H9 (cell line): ENCODE measurements around the gene ZC3H8. TPM values are rescaled to one million over a fixed set of nuclear protein-coding genes. Genes with fewer than 3 reads are reported as not detected.

Experiments
- DNase-seq: peaks from one replicate; pipeline ENCODE4 v3.0.0-alpha.2; 2017
- H2AFZ ChIP-seq: one replicate; pipeline ENCODE4 v1.6.1; 2013; ENCODE audit warnings: mild to moderate bottlenecking, low read length, control low read depth, moderate library complexity
- H2AK5ac ChIP-seq: 2 replicates; pipeline ENCODE4 v1.6.1; 2013; ENCODE audit warnings: low read length, control low read depth, mixed read lengths; ENCODE audit not compliant: insufficient read length
- H2BK120ac ChIP-seq: one replicate; pipeline ENCODE4 v1.6.1; 2013; ENCODE audit warnings: low read depth, mild to moderate bottlenecking, low read length, control low read depth, inconsistent platforms; ENCODE audit not compliant: poor library complexity, severe bottlenecking
- H2BK12ac ChIP-seq: 2 replicates; pipeline ENCODE4 v1.6.1; 2013; ENCODE audit warnings: low read length, control low read depth, mixed read lengths, low read depth; ENCODE audit not compliant: insufficient read length
- H2BK15ac ChIP-seq: 2 replicates; pipeline ENCODE4 v1.6.1; 2013; ENCODE audit warnings: low read depth, low read length, control low read depth
- H2BK20ac ChIP-seq: one replicate; pipeline ENCODE4 v1.6.1; 2013; ENCODE audit warnings: low read depth, mild to moderate bottlenecking, low read length, control low read depth, inconsistent platforms; ENCODE audit not compliant: poor library complexity, severe bottlenecking
- H2BK5ac ChIP-seq: 2 replicates; pipeline ENCODE4 v1.6.1; 2013; ENCODE audit warnings: low read length, control low read depth, mixed read lengths; ENCODE audit not compliant: insufficient read length
- H3K14ac ChIP-seq: 2 replicates; pipeline ENCODE4 v1.6.1; 2013; ENCODE audit warnings: low read length, control low read depth; ENCODE audit not compliant: insufficient read depth
- H3K18ac ChIP-seq: 2 replicates; pipeline ENCODE4 v1.6.1; 2013; ENCODE audit warnings: low read depth, mild to moderate bottlenecking, mixed read lengths, low read length, control low read depth; ENCODE audit not compliant: insufficient read length
- H3K23ac ChIP-seq: 2 replicates; pipeline ENCODE4 v1.6.1; 2013; ENCODE audit warnings: low read length, control low read depth, mixed read lengths, low read depth; ENCODE audit not compliant: insufficient read length
- H3K23me2 ChIP-seq: 2 replicates; pipeline ENCODE4 v1.6.1; 2013; ENCODE audit warnings: low read depth, mild to moderate bottlenecking, mixed read lengths, low read length, control low read depth; ENCODE audit not compliant: insufficient read length, poor library complexity, severe bottlenecking
- H3K27ac ChIP-seq: 2 replicates; pipeline ENCODE4 v1.5.1; 2013; ENCODE audit warnings: low read length, control low read depth, mixed read lengths, low read depth; ENCODE audit not compliant: insufficient read length
- H3K27me3 ChIP-seq: 2 replicates; pipeline ENCODE4 v1.6.1; 2013; ENCODE audit warnings: low read length, control low read depth, inconsistent platforms; ENCODE audit not compliant: insufficient read depth
- H3K4ac ChIP-seq: 2 replicates; pipeline ENCODE4 v1.6.1; 2013; ENCODE audit warnings: low read depth, mild to moderate bottlenecking, control low read depth, inconsistent platforms, low read length, moderate library complexity
- H3K4me1 ChIP-seq: 2 replicates; pipeline ENCODE4 v1.6.1; 2013; ENCODE audit warnings: low read length, control low read depth, inconsistent platforms; ENCODE audit not compliant: insufficient read depth
- H3K4me2 ChIP-seq: 2 replicates; pipeline ENCODE4 v1.6.1; 2013; ENCODE audit warnings: low read length, control low read depth, mixed read lengths; ENCODE audit not compliant: insufficient read length, insufficient read depth
- H3K56ac ChIP-seq: 2 replicates; pipeline ENCODE4 v1.6.1; 2013; ENCODE audit warnings: low read depth, mild to moderate bottlenecking, mixed read lengths, low read length, control low read depth; ENCODE audit not compliant: insufficient read length
- H3K79me1 ChIP-seq: 2 replicates; pipeline ENCODE4 v1.6.1; 2013; ENCODE audit warnings: low read depth, mild to moderate bottlenecking, moderate library complexity, low read length, control low read depth, inconsistent platforms; ENCODE audit not compliant: insufficient read depth, poor library complexity, severe bottlenecking
- H3K79me2 ChIP-seq: 2 replicates; pipeline ENCODE4 v1.6.1; 2013; ENCODE audit warnings: low read length, control low read depth, inconsistent platforms; ENCODE audit not compliant: insufficient read depth
- H3K9ac ChIP-seq: 2 replicates; pipeline ENCODE4 v1.6.1; 2013; ENCODE audit warnings: low read length, control low read depth, mixed read lengths; ENCODE audit not compliant: insufficient read length; ENCODE audit errors: extremely low read depth
- H3K9me3 ChIP-seq: one replicate; pipeline ENCODE4 v1.6.1; 2013; ENCODE audit warnings: low read depth, low read length, inconsistent platforms; ENCODE audit not compliant: control insufficient read depth
- H3T11ph ChIP-seq: one replicate; pipeline ENCODE4 v1.6.1; 2013; ENCODE audit warnings: mild to moderate bottlenecking, low read length, control low read depth, inconsistent platforms
- H4K20me1 ChIP-seq: one replicate; pipeline ENCODE4 v1.6.1; 2013; ENCODE audit not compliant: control insufficient read depth, insufficient read length, insufficient read depth
- H4K5ac ChIP-seq: 2 replicates; pipeline ENCODE4 v1.6.1; 2013; ENCODE audit warnings: low read depth, mild to moderate bottlenecking, mixed read lengths, low read length, control low read depth; ENCODE audit not compliant: insufficient read length
- H4K8ac ChIP-seq: replicated peaks from 2 replicates; pipeline ENCODE4 v1.6.1; 2013; ENCODE audit warnings: low read length, control low read depth, mixed read lengths, low read depth; ENCODE audit not compliant: insufficient read length
- H4K91ac ChIP-seq: 2 replicates; pipeline ENCODE4 v1.6.1; 2013; ENCODE audit warnings: low read depth, mild to moderate bottlenecking, moderate library complexity, mixed read lengths, low read length, control low read depth; ENCODE audit not compliant: insufficient read length
- H3K27ac Mint-ChIP-seq, 3 experiments: 2 replicates in 2 of 3; 3 replicates in 1 of 3; pipeline ENCODE4 v1.8.0; 2020 to 2021; ENCODE audit warnings: mixed read lengths in 3 of 3, mild to moderate bottlenecking in 1 of 3, moderate library complexity in 1 of 3
- H3K27me3 Mint-ChIP-seq: 2 replicates; pipeline ENCODE4 v1.8.0; 2021; ENCODE audit warnings: low read depth, mild to moderate bottlenecking, moderate library complexity, mixed read lengths
- H3K36me3 Mint-ChIP-seq, 3 experiments: 2 replicates in 2 of 3; 3 replicates in 1 of 3; pipeline ENCODE4 v1.8.0; 2020 to 2021; ENCODE audit warnings: low read depth in 3 of 3, mixed read lengths in 3 of 3; ENCODE audit not compliant: insufficient read depth in 1 of 3
- H3K4me1 Mint-ChIP-seq, 2 experiments: 2 replicates each; pipeline ENCODE4 v1.8.0; 2020; ENCODE audit warnings: mixed read lengths in 2 of 2
- H3K4me3 Mint-ChIP-seq, 2 experiments: 2 replicates in 1 of 2; 3 replicates in 1 of 2; pipeline ENCODE4 v1.8.0; 2020 to 2021; ENCODE audit warnings: mild to moderate bottlenecking in 2 of 2, mixed read lengths in 2 of 2, moderate library complexity in 1 of 2
- H3K9me3 Mint-ChIP-seq, 2 experiments: 2 replicates in 1 of 2; 3 replicates in 1 of 2; pipeline ENCODE4 v1.8.0; 2020; ENCODE audit warnings: mild to moderate bottlenecking in 2 of 2, mixed read lengths in 2 of 2, moderate library complexity in 1 of 2
- CTCF ChIP-seq: fragments of 200-600 bp; sonication (generic); conservative IDR thresholded peaks from 3 replicates; pipeline ENCODE4 v1.8.0; 2021; ENCODE audit warnings: antibody characterized with exemption, mild to moderate bottlenecking
- WGBS: extraction: QIAGEN DNeasy Blood & Tissue Kit; methylation state at CpG from one replicate; pipeline ENCODE4 v1.1.7; 2013; ENCODE audit warnings: missing lambda C conversion rate, low lambda C conversion rate, mixed read lengths; ENCODE audit not compliant: insufficient read length; ENCODE audit errors: extremely low coverage; 5-methylcytosine and 5-hydroxymethylcytosine counted together
- total RNA-seq: library from RNA; stranded (reverse); gene quantifications from 2 replicates; pipeline ENCODE4 v1.2.1, GENCODE V29; 2021

ZC3H8 gene
- total RNA-seq, 1 experiment from 2014 or later: 6.9 TPM

- Histone ChIP-seq H2BK20ac (no peak overlapping the region), H3T11ph (no peak overlapping the region), H2AFZ (no peak overlapping the region), H4K91ac (no peak overlapping the region), H3K14ac (no peak overlapping the region), H3K23ac (no peak overlapping the region), H3K18ac (no peak overlapping the region), H3K9me3 (no peaks in the 10 kb centered on the region), H2BK12ac (no peak overlapping the region), H3K4me1 (no peaks in the 10 kb centered on the region), H4K20me1 (peaks cover 6% of the 10 kb centered on the region), H4K8ac (no peak overlapping the region), H3K9ac (no peak overlapping the region), H3K56ac (no peak overlapping the region), H4K5ac (no peak overlapping the region), H2BK15ac (no peak overlapping the region), H3K79me1 (no peaks in the 10 kb centered on the region), H3K27ac (no peak overlapping the region), H3K23me2 (no peaks in the 10 kb centered on the region), H3K4ac (no peak overlapping the region), H3K79me2 (no peaks in the 10 kb centered on the region), H2BK5ac (no peak overlapping the region), H2AK5ac (no peak overlapping the region), H3K4me2 (no peak overlapping the region), H2BK120ac (no peak overlapping the region), H3K27me3 (no peaks in the 10 kb centered on the region)
- H3K4me1 Mint-ChIP-seq: peaks cover 2 to 7% of the 10 kb centered on the region in 2 experiments; a peak in 3 of 4 replicates
- WGBS: no CpG with 5 or more reads among the region's 11 CpGs
- no peak for TF ChIP-seq CTCF
- no peaks in the 10 kb centered on the region for H3K36me3 Mint-ChIP-seq
- no peaks in the 10 kb centered on the region for H3K9me3 Mint-ChIP-seq
- peak; percentile 10 for DNase-seq
- H3K27me3 Mint-ChIP-seq: no peaks in the 10 kb centered on the region; the same call in 1 of the 2 replicates
- no peak overlapping the region for H3K27ac Mint-ChIP-seq
- no peak overlapping the region for H3K4me3 Mint-ChIP-seq
Measured at GRCh38 chr2:112162956-112163355, 91.9 kb downstream of the ZC3H8 start.
